IMR-90 (cell line): ENCODE measurements around the gene ITPR2. TPM values are rescaled to one million over a fixed set of nuclear protein-coding genes. Genes with fewer than 3 reads are reported as not detected.

ENCODE experiments used
- ATAC-seq: fragments of 200-7000 bp; cut with Tn5 transposase; 2 replicates; pipeline ENCODE4 v1.9.1; 2020; ENCODE audit warnings: low read depth, mild to moderate bottlenecking, moderate library complexity
- BruUV-seq: library from RNA; stranded (reverse); fragments of 400-500 nt; replicated peaks from 2 replicates; lab custom pipeline; 2021; lab: Mats Ljungman, UMichigan
- CTCF ChIA-PET: fragments of 300-600 bp; formaldehyde crosslinking; extraction: SDS; loops from one replicate; lab custom pipeline; 2021; ENCODE audit warnings: antibody characterized with exemption; lab: Yijun Ruan, JAX
- POLR2A ChIA-PET: fragments of 300-600 bp; sonication (Branson Sonifier 250); formaldehyde crosslinking; loops from one replicate; lab custom pipeline; 2022; ENCODE audit warnings: antibody characterized with exemption; ENCODE audit not compliant: unreplicated experiment; lab: Charles Lee
- DNase-seq: peaks from one replicate; pipeline ENCODE4 v3.0.0; 2013
- H2AFZ ChIP-seq: replicated peaks from 2 replicates; pipeline ENCODE3; 2013; ENCODE audit warnings: low read length, mild to moderate bottlenecking; ENCODE audit not compliant: poor library complexity
- H2AK5ac ChIP-seq: 2 replicates; pipeline ENCODE4 v1.6.1; 2013; ENCODE audit warnings: low read depth, low read length, inconsistent platforms
- H2AK9ac ChIP-seq: replicated peaks from 2 replicates; pipeline ENCODE3; 2013; ENCODE audit warnings: mild to moderate bottlenecking, low read depth, low read length, moderate library complexity; ENCODE audit not compliant: poor library complexity
- H2BK120ac ChIP-seq: 2 replicates; pipeline ENCODE4 v1.6.1; 2013; ENCODE audit warnings: low read depth, low read length, inconsistent platforms
- H2BK15ac ChIP-seq: 3 replicates; pipeline ENCODE4 v1.6.1; 2013; ENCODE audit warnings: low read depth, low read length, inconsistent platforms
- H2BK20ac ChIP-seq: 2 replicates; pipeline ENCODE4 v1.6.1; 2013; ENCODE audit warnings: low read depth, mild to moderate bottlenecking, inconsistent platforms, low read length, moderate library complexity
- H2BK5ac ChIP-seq: 2 replicates; pipeline ENCODE4 v1.6.1; 2013; ENCODE audit warnings: mild to moderate bottlenecking, low read depth, low read length, inconsistent platforms; ENCODE audit not compliant: poor library complexity, severe bottlenecking
- H3K14ac ChIP-seq: replicated peaks from 2 replicates; pipeline ENCODE4 v1.6.1; 2013; ENCODE audit warnings: low read depth, low read length, inconsistent platforms
- H3K18ac ChIP-seq: 2 replicates; pipeline ENCODE4 v1.6.1; 2013; ENCODE audit warnings: low read depth, low read length, control low read depth
- H3K23ac ChIP-seq: 2 replicates; pipeline ENCODE4 v1.6.1; 2013; ENCODE audit warnings: low read depth, low read length, inconsistent platforms
- H3K27ac ChIP-seq: 2 replicates; pipeline ENCODE4 v1.5.1; 2013; ENCODE audit warnings: mild to moderate bottlenecking, control low read depth, low read length; ENCODE audit not compliant: insufficient read depth
- H3K27me3 ChIP-seq: 2 replicates; pipeline ENCODE4 v1.6.1; 2013; ENCODE audit warnings: low read length; ENCODE audit not compliant: control insufficient read depth, insufficient read depth
- H3K36me3 ChIP-seq: 2 replicates; pipeline ENCODE4 v1.6.1; 2013; ENCODE audit warnings: low read length, mixed read lengths; ENCODE audit not compliant: control insufficient read depth, insufficient read depth
- H3K4ac ChIP-seq: 2 replicates; pipeline ENCODE4 v1.6.1; 2013; ENCODE audit warnings: low read depth, low read length, inconsistent platforms
- H3K4me1 ChIP-seq: 2 replicates; pipeline ENCODE4 v1.6.1; 2013; ENCODE audit warnings: low read length, mixed read lengths; ENCODE audit not compliant: control insufficient read depth, insufficient read depth
- H3K4me2 ChIP-seq: 2 replicates; pipeline ENCODE4 v1.6.1; 2013; ENCODE audit warnings: low read depth, mild to moderate bottlenecking, control low read depth, low read length, moderate library complexity
- H3K4me3 ChIP-seq: 2 replicates; pipeline ENCODE4 v1.5.1; 2013; ENCODE audit warnings: low read depth, mild to moderate bottlenecking, control low read depth, low read length, moderate library complexity; ENCODE audit not compliant: insufficient read depth
- H3K56ac ChIP-seq: 2 replicates; pipeline ENCODE4 v1.6.1; 2013; ENCODE audit warnings: low read length, inconsistent platforms; ENCODE audit not compliant: insufficient read depth; ENCODE audit errors: extremely low read depth
- H3K79me1 ChIP-seq, 2 experiments: 2 replicates each; pipeline ENCODE4 v1.6.1; 2013; ENCODE audit warnings: low read length in 2 of 2, inconsistent platforms in 1 of 2, low read depth in 1 of 2
- H3K9ac ChIP-seq: 2 replicates; pipeline ENCODE4 v1.6.1; 2013; ENCODE audit warnings: low read depth, low read length, control low read depth
- H3K9me1 ChIP-seq: 2 replicates; pipeline ENCODE4 v1.6.1; 2013; ENCODE audit warnings: low read length, inconsistent platforms; ENCODE audit not compliant: insufficient read depth
- H3K9me3 ChIP-seq: 2 replicates; pipeline ENCODE4 v1.6.1; 2013; ENCODE audit warnings: low read length; ENCODE audit not compliant: control insufficient read depth, insufficient read depth
- H4K20me1 ChIP-seq: 2 replicates; pipeline ENCODE4 v1.6.1; 2013; ENCODE audit warnings: low read length, inconsistent platforms; ENCODE audit not compliant: insufficient read depth
- H4K5ac ChIP-seq: 2 replicates; pipeline ENCODE4 v1.6.1; 2013; ENCODE audit warnings: mild to moderate bottlenecking, low read depth, low read length, control low read depth
- H4K8ac ChIP-seq, 2 experiments: 2 replicates each; pipeline ENCODE4 v1.6.1; 2013; ENCODE audit warnings: low read depth in 2 of 2, low read length in 2 of 2, control low read depth in 1 of 2, inconsistent platforms in 1 of 2
- H4K91ac ChIP-seq: 2 replicates; pipeline ENCODE4 v1.6.1; 2013; ENCODE audit warnings: low read depth, low read length, inconsistent platforms; ENCODE audit not compliant: insufficient read depth
- BHLHE40 ChIP-seq: fragments of 150-350 bp; IDR thresholded peaks from 2 replicates; pipeline ENCODE4 v1.6.1; 2016; ENCODE audit warnings: mild to moderate bottlenecking, low read depth, low read length
- CEBPB ChIP-seq: IDR thresholded peaks from 2 replicates; pipeline ENCODE4 v1.6.1; 2012; ENCODE audit warnings: low read depth, low read length, improper control_type of control experiment
- FOS ChIP-seq: fragments of 150-350 bp; IDR thresholded peaks from 2 replicates; pipeline ENCODE4 v1.6.1; 2016; ENCODE audit warnings: low read depth, low read length
- MAFK ChIP-seq: IDR thresholded peaks from 2 replicates; pipeline ENCODE4 v1.6.1; 2012; ENCODE audit warnings: low read depth, low read length, improper control_type of control experiment
- MAZ ChIP-seq: IDR thresholded peaks from 2 replicates; pipeline ENCODE4 v1.6.1; 2012; ENCODE audit warnings: low read depth, mild to moderate bottlenecking, low read length, improper control_type of control experiment, moderate library complexity, borderline replicate concordance
- MXI1 ChIP-seq: IDR thresholded peaks from 2 replicates; pipeline ENCODE4 v1.6.1; 2012; ENCODE audit warnings: low read depth, mild to moderate bottlenecking, low read length, moderate library complexity, borderline replicate concordance
- NFE2L2 ChIP-seq: fragments of 150-350 bp; IDR thresholded peaks from 2 replicates; pipeline ENCODE4 v1.6.1; 2016; ENCODE audit warnings: low read depth, mild to moderate bottlenecking, low read length
- POLR2A ChIP-seq: IDR thresholded peaks from 2 replicates; pipeline ENCODE4 v1.6.1; 2012; ENCODE audit warnings: mild to moderate bottlenecking, low read depth, low read length
- RAD21 ChIP-seq: IDR thresholded peaks from 2 replicates; pipeline ENCODE4 v1.6.1; 2012; ENCODE audit warnings: low read length, improper control_type of control experiment
- RCOR1 ChIP-seq: IDR thresholded peaks from 2 replicates; pipeline ENCODE4 v1.6.1; 2012; ENCODE audit warnings: mild to moderate bottlenecking, low read length, improper control_type of control experiment; ENCODE audit not compliant: insufficient replicate concordance
- RFX5 ChIP-seq: IDR thresholded peaks from 2 replicates; pipeline ENCODE4 v1.8.0; 2012; ENCODE audit warnings: low read depth, mild to moderate bottlenecking, low read length, moderate library complexity
- SMC3 ChIP-seq: fragments of 150-350 bp; IDR thresholded peaks from 2 replicates; pipeline ENCODE4 v1.6.1; 2016; ENCODE audit warnings: low read depth, mild to moderate bottlenecking, antibody characterized with exemption, low read length, moderate library complexity
- WGBS, 2 experiments: methylation state at CpG; one replicate each; pipeline versions ENCODE4 v1.1.5 to v1.1.7; 2013; ENCODE audit warnings: missing lambda C conversion rate in 2 of 2; ENCODE audit not compliant: insufficient read length in 1 of 2; ENCODE audit errors: extremely low coverage in 2 of 2; 5-methylcytosine and 5-hydroxymethylcytosine counted together
- dilution Hi-C: fragments of 300-500 bp; cut with HindIII; formaldehyde crosslinking; loops from one replicate; pipeline ENCODE4 v1.14.3; 2018; ENCODE audit warnings: low sequenced_read_pairs; ENCODE audit not compliant: unreplicated experiment
- in situ Hi-C: fragments of 300-500 bp; cut with MboI; formaldehyde crosslinking; loops from 3 replicates; pipeline ENCODE4 v1.14.3; 2019; ENCODE audit warnings: low sequenced_read_pairs, inconsistent platforms, mixed read lengths
- intact Hi-C: fragments of 100-400 bp; cut with micrococcal nuclease; formaldehyde crosslinking; loops from 2 replicates; pipeline ENCODE4 v1.10.0; 2022
- polyA plus RNA-seq, 3 experiments: library from polyadenylated mRNA; depleted of rRNA; stranded (reverse); fragments of >200 nt; gene quantifications; 2 replicates each; pipeline ENCODE4 v1.2.3, GENCODE V29; 2012; ENCODE audit warnings: low replicate concordance in 1 of 3
- total RNA-seq: library from RNA; depleted of rRNA; stranded (reverse); fragments of >200 nt; gene quantifications from 2 replicates; pipeline ENCODE4 v1.2.3, GENCODE V29; 2012
- TF ChIP-seq, protein P1 (sequence below): fragments of 150-350 bp; IDR thresholded peaks from 2 replicates; pipeline ENCODE4 v1.6.1; 2016; ENCODE audit warnings: low read depth, mild to moderate bottlenecking, low read length, moderate library complexity, borderline replicate concordance
- TF ChIP-seq, protein P2 (sequence below): conservative IDR thresholded peaks from 2 replicates; pipeline ENCODE4 v1.5.1; 2012; ENCODE audit warnings: mild to moderate bottlenecking, low read depth, low read length, improper control_type of control experiment
- TF ChIP-seq, protein P3 (sequence below): fragments of 150-350 bp; IDR thresholded peaks from 2 replicates; pipeline ENCODE4 v1.6.1; 2017; ENCODE audit warnings: mild to moderate bottlenecking, antibody characterized with exemption, low read length, low read depth

The ITPR2 gene
- total and polyA plus RNA-seq, 2 of the 4 experiments (the other 2 are of a cell fraction) = 1.2 to 9.0 TPM

DNA sequence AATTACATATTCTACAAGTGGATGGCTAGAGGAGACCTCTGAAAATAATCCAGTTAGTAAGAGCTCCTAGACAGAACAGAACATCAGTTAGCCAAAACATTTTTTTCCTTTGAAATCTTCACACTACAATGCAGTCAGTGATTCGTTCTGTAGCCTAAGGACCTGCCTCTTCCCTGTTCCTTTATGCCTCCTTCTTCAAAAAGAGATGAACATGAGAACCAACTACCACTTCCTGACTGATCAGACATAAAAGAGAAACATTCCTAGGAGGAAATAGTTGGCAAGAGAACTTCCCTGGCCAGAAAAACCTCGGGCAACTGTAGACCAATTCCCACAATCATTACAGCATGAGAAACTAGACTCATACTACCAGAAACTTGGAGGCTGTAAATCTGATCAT lies 29.4 kb downstream of the ITPR2 start:
- H2BK20ac ChIP-seq = no peak overlapping the region
- ChIA-PET POLR2A (no interaction called here), CTCF (interaction anchor here (1.1 kb wide), 1 partner anchor 82 kb away, joined by 5 read pairs; no protein-coding TSS in a partner anchor)
- no peak overlapping the region for H2AK5ac ChIP-seq
- H3K4me1 ChIP-seq = no peaks in the 10 kb centered on the region
- TF ChIP-seq MAFK (no peak), MAZ (no peak), POLR2A (no peak), SMC3 (no peak), RFX5 (no peak), RCOR1 (no peak), FOS (no peak), BHLHE40 (no peak), NFE2L2 (no peak), CEBPB (no peak), MXI1 (no peak), RAD21 (no peak)
- TF ChIP-seq, protein P1, sequence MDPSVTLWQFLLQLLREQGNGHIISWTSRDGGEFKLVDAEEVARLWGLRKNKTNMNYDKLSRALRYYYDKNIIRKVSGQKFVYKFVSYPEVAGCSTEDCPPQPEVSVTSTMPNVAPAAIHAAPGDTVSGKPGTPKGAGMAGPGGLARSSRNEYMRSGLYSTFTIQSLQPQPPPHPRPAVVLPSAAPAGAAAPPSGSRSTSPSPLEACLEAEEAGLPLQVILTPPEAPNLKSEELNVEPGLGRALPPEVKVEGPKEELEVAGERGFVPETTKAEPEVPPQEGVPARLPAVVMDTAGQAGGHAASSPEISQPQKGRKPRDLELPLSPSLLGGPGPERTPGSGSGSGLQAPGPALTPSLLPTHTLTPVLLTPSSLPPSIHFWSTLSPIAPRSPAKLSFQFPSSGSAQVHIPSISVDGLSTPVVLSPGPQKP = no peak
- TF ChIP-seq, protein P2, sequence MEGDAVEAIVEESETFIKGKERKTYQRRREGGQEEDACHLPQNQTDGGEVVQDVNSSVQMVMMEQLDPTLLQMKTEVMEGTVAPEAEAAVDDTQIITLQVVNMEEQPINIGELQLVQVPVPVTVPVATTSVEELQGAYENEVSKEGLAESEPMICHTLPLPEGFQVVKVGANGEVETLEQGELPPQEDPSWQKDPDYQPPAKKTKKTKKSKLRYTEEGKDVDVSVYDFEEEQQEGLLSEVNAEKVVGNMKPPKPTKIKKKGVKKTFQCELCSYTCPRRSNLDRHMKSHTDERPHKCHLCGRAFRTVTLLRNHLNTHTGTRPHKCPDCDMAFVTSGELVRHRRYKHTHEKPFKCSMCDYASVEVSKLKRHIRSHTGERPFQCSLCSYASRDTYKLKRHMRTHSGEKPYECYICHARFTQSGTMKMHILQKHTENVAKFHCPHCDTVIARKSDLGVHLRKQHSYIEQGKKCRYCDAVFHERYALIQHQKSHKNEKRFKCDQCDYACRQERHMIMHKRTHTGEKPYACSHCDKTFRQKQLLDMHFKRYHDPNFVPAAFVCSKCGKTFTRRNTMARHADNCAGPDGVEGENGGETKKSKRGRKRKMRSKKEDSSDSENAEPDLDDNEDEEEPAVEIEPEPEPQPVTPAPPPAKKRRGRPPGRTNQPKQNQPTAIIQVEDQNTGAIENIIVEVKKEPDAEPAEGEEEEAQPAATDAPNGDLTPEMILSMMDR = no peak
- TF ChIP-seq, protein P3, sequence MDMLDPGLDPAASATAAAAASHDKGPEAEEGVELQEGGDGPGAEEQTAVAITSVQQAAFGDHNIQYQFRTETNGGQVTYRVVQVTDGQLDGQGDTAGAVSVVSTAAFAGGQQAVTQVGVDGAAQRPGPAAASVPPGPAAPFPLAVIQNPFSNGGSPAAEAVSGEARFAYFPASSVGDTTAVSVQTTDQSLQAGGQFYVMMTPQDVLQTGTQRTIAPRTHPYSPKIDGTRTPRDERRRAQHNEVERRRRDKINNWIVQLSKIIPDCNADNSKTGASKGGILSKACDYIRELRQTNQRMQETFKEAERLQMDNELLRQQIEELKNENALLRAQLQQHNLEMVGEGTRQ = no peak
- peak; percentile 53 for ATAC-seq
- intact Hi-C loops = no loop called here
- H2BK120ac ChIP-seq = no peak overlapping the region
- H4K8ac ChIP-seq = no peak overlapping the region
- no peak overlapping the region for H3K14ac ChIP-seq
- in situ Hi-C loops = no loop called here
- DNase-seq = peak; percentile 50
- no peak overlapping the region for H3K27ac ChIP-seq
- H3K4me3 ChIP-seq = no peak overlapping the region
- 80% methylated on average over 1 of the region's 2 CpGs; no CpG with 5 or more reads in 1 of the 2 experiments for WGBS, 2 experiments
- no peak overlapping the region for H2BK15ac ChIP-seq
- no peaks in the 10 kb centered on the region for H3K9me3 ChIP-seq
- H3K4me2 ChIP-seq = no peak overlapping the region
- no peak overlapping the region for H2AK9ac ChIP-seq
- no peak overlapping the region for H3K56ac ChIP-seq
- H3K27me3 ChIP-seq = no peaks in the 10 kb centered on the region
- no peak overlapping the region for H3K23ac ChIP-seq
- H4K20me1 ChIP-seq = no peaks in the 10 kb centered on the region
- no peak overlapping the region for H3K4ac ChIP-seq
- no peak overlapping the region for H4K5ac ChIP-seq
- dilution Hi-C loops = no loop called here
- H3K9ac ChIP-seq = no peak overlapping the region
- no peak overlapping the region for H2AFZ ChIP-seq
- no peak overlapping the region for H3K18ac ChIP-seq
- H3K79me1 ChIP-seq = peaks cover 0 to 3% of the 10 kb centered on the region in 2 experiments; a peak in 1 of 4 replicates
- H2BK5ac ChIP-seq = no peak overlapping the region
- no TSS peak for BruUV-seq
- H3K9me1 ChIP-seq = no peaks in the 10 kb centered on the region
- H3K36me3 ChIP-seq = no peaks in the 10 kb centered on the region; the same call in 1 of the 2 replicates
- H4K91ac ChIP-seq = no peak overlapping the region
